GM19397 (cell line): Measurements from ENCODE around the gene ADGRD1.
"Not testable (repeated sequence)": the region's sequence is repeated elsewhere in the genome, so short reads cannot be mapped to it uniquely, and the experiment has no call there.

Experiments used
- ATAC-seq: cut with Tn5 transposase; IDR thresholded peaks from one replicate; pipeline ENCODE4 v1.9.1; 2021; ENCODE audit warnings: mild to moderate bottlenecking, moderate library complexity; ENCODE audit not compliant: unreplicated experiment

ADGRD1 gene

DNA sequence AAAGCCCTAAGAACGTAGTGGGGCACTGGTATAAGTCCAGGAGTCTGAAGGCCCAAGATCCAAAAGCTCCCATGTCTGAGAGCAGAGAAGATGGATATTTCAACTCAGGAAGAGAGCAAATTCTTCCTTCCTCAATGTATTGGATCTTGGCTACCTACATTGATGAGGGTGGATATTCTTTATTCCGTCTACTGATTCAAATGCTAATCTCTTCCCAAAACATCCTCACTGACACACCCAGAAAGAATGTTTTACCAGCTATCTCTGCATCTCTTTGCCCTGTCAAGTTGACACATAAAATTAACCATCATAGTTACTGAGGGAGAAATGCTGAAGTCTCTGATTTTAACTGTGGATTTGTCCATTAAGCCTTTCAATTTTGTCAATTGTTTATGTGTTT, 16.6 kb upstream of the ADGRD1 start:
- no peak for ATAC-seq

DNA sequence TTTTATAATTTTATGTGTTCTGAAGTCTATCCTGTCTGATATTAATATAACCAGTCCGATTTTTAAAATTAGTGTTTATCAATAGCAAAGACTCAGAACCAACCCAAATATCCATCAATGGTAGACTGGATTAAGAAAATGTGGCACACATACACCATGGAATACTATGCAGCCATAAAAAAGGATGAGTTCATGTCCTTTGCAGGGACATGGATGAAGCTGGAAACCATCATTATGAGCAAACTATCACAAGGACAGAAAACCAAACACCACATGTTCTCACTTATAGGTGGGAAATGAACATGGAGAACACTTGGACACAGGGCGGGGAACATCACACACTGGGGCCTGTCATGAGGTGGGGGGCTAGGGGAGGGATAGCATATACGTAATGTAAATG, 16.2 kb upstream of the ADGRD1 start:
- not testable (repeated sequence) for ATAC-seq

- ATAC-seq, result no peak
Observed at GRCh38 chr12:130938186-130938585, 15.5 kb upstream of the ADGRD1 start.

- ATAC-seq, result no peak
Observed at GRCh38 chr12:130944878-130945277, 8.8 kb upstream of the ADGRD1 start.

- ATAC-seq, result no peak
Observed at GRCh38 chr12:130945786-130946492, 7.8 kb upstream of the ADGRD1 start.

GRCh38 chr12:130947028-130947613, 6.6 kb upstream of the ADGRD1 start:
- ATAC-seq, result no peak

DNA sequence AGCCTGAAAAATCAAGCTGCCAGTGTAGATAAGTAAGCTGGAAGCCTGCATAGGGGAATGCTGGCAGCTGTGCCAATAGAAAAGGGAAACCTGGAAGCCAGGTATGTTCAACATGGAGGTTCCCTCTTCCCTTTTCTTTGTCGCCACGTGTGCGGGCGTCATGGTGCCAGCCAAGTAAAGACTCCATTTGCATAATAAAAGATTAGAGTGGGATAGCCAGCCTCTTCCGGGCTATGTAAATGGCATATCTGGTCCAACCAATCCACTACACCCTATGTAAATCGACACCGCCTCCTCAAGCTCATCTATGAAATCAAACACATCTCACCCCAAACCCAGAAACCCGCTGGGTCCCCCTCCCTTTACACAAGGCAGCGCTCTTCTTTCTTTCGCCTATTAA, 5.6 kb upstream of the ADGRD1 start:
- ATAC-seq, result no peak

GRCh38 chr12:130948751-130949150, 5.0 kb upstream of the ADGRD1 start:
- ATAC-seq, result no peak

- no peak for ATAC-seq
Observed at GRCh38 chr12:130949806-130950205, 3.9 kb upstream of the ADGRD1 start.

DNA sequence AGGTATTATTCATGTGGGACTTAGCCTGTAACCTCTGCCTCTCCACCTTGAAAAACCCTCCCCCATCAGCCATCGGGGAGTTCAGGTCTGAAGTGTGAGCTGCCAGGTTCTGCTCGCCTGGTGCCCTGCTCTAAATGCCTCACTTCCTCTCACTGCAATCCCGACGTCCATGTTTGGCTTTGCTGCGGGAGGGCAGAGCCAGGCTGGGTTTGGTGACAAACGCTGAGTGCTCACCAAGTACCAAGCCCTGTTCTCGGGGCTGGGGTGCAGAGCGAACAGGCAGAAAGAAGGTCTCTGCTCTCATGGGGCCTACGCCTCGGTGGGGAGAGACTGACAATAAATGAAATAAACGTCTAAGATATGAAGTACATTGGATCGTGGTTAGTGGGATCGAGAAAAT, 2.1 kb upstream of the ADGRD1 start:
- no peak for ATAC-seq

DNA sequence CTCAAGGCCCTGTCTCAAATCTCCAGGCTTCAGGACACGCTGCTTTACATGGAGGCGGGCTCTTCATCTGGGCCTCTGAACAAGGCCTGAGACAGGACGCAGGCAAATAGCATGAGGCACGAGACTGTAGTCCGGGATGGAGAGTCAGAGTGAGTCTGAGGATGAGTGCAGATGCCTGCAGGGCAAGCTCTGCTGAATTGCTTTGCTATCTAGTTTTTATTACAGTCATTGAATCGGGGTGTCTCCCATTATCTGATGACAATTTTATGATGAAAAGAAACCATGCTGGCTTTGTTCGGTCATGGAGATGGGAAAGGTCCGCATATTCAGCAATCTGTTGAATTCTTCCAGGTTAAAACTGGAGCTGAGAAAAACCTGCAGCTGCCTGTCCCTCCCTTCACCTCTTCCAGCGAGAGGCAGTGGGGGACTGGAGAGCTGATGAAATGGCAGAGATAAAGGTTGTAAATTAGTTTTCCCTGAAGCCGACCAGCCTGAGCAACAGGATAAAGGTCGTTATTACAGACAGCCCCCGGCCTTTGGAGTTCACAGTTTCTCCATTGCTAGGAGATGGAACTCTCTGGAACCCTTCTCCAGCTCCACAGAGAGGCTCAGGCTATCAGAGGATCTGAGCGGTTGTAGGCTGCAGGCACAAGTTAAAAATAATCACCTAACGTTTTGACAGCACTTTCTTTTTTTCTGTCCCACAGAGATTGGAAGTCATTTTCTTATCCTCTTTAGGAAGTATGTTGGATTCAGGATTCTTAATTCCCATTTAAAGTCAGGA, 1.3 kb upstream of the ADGRD1 start:
- no peak for ATAC-seq

- no peak for ATAC-seq
Observed at GRCh38 chr12:130954544-130954831, 781 bp downstream of the ADGRD1 start.

DNA sequence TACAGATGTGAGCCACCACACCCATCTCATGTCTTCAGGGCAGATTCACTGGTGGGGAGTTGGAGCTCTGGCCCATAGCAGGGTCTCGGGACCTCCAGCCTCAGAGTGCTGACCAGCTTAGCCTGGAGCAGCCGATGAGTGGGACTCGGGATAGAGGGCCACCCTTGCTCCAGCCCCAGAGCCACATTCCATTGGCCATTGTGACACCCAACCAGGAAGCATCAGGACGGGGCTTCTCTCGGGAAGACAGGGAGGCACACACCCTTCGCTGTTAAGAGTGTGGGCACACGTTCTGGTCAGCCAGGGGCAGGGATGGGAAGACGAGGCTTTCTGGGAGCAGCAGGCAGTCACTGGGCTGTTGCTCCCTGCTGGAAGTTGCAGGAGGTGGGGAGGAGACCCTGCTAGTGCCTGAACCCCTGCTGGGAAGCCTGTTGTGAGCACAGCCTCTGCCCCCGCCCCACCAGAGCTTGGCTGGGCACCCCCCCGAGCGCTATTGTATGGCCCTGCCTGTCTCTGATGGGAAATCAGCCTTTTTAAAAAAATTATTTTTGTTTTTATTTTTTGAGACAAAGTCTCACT, 1.6 kb downstream of the ADGRD1 start:
- no peak for ATAC-seq

- ATAC-seq, result no peak
Observed at GRCh38 chr12:130956009-130956408, 2.3 kb downstream of the ADGRD1 start.

DNA sequence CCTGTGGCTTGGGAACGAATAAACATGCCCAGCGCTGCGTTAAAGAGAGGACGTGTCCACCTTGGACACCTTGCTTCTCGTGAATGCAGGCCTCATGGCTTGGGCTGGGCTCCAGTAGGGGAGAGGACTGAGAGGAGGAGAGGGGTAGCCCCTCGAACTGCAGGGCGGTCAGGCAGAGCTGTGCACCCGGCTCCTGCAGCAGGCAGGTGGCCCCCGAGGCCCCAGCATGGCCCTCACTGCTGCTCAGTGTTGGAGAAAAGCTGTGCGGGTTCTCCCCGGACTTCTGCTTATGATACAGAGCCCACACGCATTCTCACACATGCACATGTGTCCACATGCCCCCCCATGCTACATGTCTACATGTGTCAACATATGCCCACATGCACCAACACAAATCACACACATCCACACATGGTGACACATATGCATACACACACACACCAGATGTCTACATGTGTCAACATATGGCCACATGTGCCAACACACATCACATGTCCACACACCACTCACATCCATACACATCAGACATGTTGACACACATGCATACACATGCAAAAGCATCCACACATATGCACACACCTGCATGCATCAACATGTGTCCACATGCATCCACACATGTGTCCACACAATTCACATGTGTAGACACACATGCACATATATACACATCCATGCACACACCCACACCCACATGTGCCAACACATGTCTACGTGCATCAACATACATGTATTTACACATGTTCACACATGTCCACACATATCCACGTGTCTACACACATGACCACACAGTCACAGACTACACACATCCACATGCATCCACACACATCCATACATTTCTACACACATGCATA, 3.0 kb downstream of the ADGRD1 start:
- no peak for ATAC-seq

GRCh38 chr12:130957304-130957621, 3.6 kb downstream of the ADGRD1 start:
- no peak for ATAC-seq

- no peak for ATAC-seq
Observed at GRCh38 chr12:130958557-130959140, 4.9 kb downstream of the ADGRD1 start.

DNA sequence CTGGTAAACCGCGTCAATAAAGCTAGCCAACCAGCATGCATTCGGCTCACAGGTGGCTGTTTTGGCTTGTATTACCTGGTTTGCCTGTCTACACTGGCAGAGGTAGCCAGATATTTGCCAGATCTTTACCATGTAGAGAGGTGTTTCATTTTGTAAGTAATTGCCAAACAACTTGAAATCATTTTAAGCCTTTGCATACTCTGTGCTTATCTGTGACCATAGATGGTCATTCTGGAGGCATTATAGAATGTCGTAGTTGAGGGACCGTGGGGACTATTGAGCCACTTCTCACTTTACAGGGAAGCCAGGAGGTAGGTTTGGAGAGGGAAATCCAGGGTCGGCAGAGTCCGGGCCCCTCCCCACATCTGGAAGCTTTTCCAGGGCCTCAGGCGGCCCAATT, 5.9 kb downstream of the ADGRD1 start:
- no peak for ATAC-seq

- ATAC-seq, result no peak
Observed at GRCh38 chr12:130960058-130960457, 6.4 kb downstream of the ADGRD1 start.

DNA sequence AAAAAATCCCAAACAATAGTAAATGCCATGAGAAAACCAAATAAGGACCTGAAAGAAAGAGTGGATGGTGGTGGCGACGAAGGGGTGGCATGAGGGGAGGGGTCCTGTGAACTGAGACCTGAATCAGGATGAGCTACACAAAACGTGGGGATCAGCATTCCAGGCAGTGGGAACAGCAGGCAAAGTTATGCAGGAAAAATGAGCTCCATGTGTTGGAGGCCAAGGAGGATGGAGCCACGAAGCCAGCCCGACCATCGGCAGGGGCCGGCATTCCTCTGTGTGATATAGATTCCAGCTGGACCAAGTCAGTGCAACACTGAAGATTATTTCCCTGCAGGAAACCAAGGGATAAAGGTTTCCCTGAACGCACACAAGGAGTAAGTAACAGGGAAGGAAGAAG, 7.1 kb downstream of the ADGRD1 start:
- no peak for ATAC-seq

DNA sequence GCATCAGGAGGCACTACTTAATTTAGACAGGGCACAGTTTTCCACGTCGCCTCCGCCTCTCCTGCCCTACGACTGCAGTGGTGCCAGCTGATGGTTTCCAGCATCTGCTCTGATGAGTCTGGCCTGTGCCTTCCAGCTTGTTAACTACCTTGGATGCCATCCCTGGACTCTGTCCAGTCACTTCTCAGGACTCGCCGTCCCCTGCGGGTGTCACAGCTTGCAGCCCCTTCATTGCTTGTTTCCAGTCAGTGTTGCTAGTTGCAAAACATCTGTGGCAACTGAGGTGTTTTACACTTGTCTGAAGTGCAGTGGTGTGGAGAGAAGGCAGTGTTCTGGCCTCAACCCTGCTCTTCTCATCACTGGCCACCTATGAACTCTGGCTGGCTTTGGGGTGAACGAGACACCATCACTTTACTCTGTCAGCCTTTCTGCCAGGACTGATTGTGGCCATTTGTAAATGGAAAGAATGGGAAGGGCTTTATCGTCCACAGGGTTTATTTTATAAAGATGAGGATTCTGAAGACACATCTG, 8.3 kb downstream of the ADGRD1 start:
- no peak for ATAC-seq
